ENCODE results near the gene CDC42BPG. TPM values are rescaled to one million over a fixed set of nuclear protein-coding genes. Genes with fewer than 3 reads are reported as not detected.

Gene CDC42BPG
- total RNA-seq, 1 experiment from 2014 or later = 0.06 TPM

Other genes with a start within 250 kb of the CDC42BPG start
- 0.15 and 20.9 TPM in 2 replicates for gene NRXN2, start 121.5 kb downstream of the CDC42BPG start, total RNA-seq (2014; rRNA removed; shearing (Covaris generic))
- gene RASGRP2, start 100.5 kb downstream of the CDC42BPG start, total RNA-seq (2014; rRNA removed; shearing (Covaris generic)) = not detected in 2 replicates
- gene PYGM, start 84.7 kb downstream of the CDC42BPG start, total RNA-seq (2014; rRNA removed; shearing (Covaris generic)) = not detected in 2 replicates
- 99.7 and 151 TPM in 2 replicates for gene SF1, start 66.1 kb downstream of the CDC42BPG start, total RNA-seq (2014; rRNA removed; shearing (Covaris generic))
- 6.7 and 10.4 TPM in 2 replicates for gene MAP4K2, start 41.4 kb downstream of the CDC42BPG start, total RNA-seq (2014; rRNA removed; shearing (Covaris generic))
- gene MEN1, start 34.1 kb downstream of the CDC42BPG start, total RNA-seq (2014; rRNA removed; shearing (Covaris generic)) = 14.0 and 15.0 TPM in 2 replicates
- gene EHD1, start 34.0 kb upstream of the CDC42BPG start, total RNA-seq (2014; rRNA removed; shearing (Covaris generic)) = 27.0 and 35.6 TPM in 2 replicates
- 8.2 and 11.1 TPM in 2 replicates for gene ATG2A, start 72.6 kb upstream of the CDC42BPG start, total RNA-seq (2014; rRNA removed; shearing (Covaris generic))
- gene PPP2R5B, start 80.0 kb upstream of the CDC42BPG start, total RNA-seq (2014; rRNA removed; shearing (Covaris generic)) = 7.8 and 8.5 TPM in 2 replicates
- not detected in 2 replicates for gene GPHA2, start 91.2 kb upstream of the CDC42BPG start, total RNA-seq (2014; rRNA removed; shearing (Covaris generic))
- not detected in 2 replicates for gene MAJIN, start 127.5 kb upstream of the CDC42BPG start, total RNA-seq (2014; rRNA removed; shearing (Covaris generic))
- 0.51 TPM in 1 of 2 replicates, not detected in the other for gene BATF2, start 152.3 kb upstream of the CDC42BPG start, total RNA-seq (2014; rRNA removed; shearing (Covaris generic))
- gene ARL2, start 169.5 kb upstream of the CDC42BPG start, total RNA-seq (2014; rRNA removed; shearing (Covaris generic)) = 83.4 and 194 TPM in 2 replicates
- gene SNX15, start 182.8 kb upstream of the CDC42BPG start, total RNA-seq (2014; rRNA removed; shearing (Covaris generic)) = 15.8 and 17.9 TPM in 2 replicates
- 10.8 and 17.0 TPM in 2 replicates for gene SAC3D1, start 196.6 kb upstream of the CDC42BPG start, total RNA-seq (2014; rRNA removed; shearing (Covaris generic))
- gene NAALADL1, start 213.9 kb upstream of the CDC42BPG start, total RNA-seq (2014; rRNA removed; shearing (Covaris generic)) = not detected in 2 replicates
- 75.2 and 77.1 TPM in 2 replicates for gene CDCA5, start 239.4 kb upstream of the CDC42BPG start, total RNA-seq (2014; rRNA removed; shearing (Covaris generic))
- 36.6 and 52.9 TPM in 2 replicates for gene ZFPL1, start 239.6 kb upstream of the CDC42BPG start, total RNA-seq (2014; rRNA removed; shearing (Covaris generic))

Data from Daoy (cell line).